IPS-18c (cell line): ENCODE measurements around the gene ACVR1.
"Not testable (repeated sequence)": the region's sequence is repeated elsewhere in the genome, so short reads cannot be mapped to it uniquely, and the experiment has no call there.

Experiments
- H3K4me3 ChIP-seq: 2 replicates; pipeline ENCODE4 v1.7.0; 2013; ENCODE audit warnings: low read depth, mild to moderate bottlenecking, low read length, moderate library complexity; ENCODE audit not compliant: insufficient read depth
- H3K9me3 ChIP-seq: one replicate; pipeline ENCODE4 v1.6.1; 2013; ENCODE audit warnings: mild to moderate bottlenecking, low read length, moderate library complexity; ENCODE audit not compliant: control insufficient read depth, insufficient read depth

Gene ACVR1

DNA sequence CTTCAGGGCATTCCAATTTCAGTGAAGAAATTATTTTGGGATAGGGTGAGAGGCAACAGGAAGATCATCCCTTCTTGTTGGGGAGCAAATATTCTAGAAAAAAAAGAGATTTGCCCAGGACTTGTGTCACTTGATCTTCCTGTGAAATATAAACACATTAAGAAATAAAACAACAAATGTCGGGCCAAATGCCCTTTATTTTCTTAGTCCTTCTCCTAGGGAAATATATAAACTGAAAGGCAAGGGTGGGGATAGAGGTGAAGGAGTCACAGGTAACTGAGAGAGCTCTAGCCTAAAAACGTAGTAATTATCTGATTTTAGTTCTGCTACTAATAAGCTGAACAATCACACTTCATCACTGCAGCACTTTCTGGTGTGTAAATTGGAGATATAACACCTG is 142.9 kb downstream of the ACVR1 start:
- no peaks in the 10 kb centered on the region for H3K9me3 ChIP-seq
- H3K4me3 ChIP-seq: no peak overlapping the region

DNA sequence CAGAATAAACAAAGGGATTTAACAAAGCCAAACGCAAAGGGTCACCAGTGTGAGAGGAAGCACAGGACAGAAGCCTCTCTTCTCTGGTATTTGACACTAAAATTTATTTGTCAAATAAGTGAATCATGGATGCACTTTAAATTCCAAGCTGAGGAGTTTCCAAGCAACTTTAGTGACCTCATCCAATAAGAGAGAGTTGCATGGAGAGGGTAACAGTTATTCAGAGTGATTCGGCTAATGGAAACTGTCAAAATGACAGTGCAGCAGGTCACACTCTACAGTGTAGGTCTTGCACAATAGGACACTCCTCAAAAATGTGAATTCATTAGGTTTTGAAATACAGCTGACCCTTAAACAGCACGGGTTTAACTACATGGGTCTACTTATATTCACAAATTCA is 143.5 kb downstream of the ACVR1 start:
- Histone ChIP-seq H3K4me3 (no peak overlapping the region), H3K9me3 (no peaks in the 10 kb centered on the region)

DNA sequence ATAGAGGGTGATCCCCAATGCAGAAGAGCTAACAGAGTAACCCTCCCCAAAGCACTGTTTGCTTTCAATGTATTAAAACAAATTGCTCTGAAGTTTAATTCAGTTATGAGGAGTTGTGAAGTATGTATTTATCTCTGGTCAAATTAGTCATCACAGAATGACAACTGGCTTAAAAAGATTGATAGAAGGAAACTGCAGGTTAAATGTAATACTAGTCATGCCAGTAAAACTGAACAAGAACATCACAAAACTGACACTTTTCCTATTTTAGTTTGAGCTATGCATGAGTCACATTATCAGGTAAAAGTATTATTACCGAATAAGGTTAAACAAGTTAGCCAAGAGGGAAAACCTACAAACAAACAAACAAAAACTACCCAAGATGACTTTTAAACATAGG is 148.4 kb downstream of the ACVR1 start:
- no peaks in the 10 kb centered on the region for H3K9me3 ChIP-seq
- no peak overlapping the region for H3K4me3 ChIP-seq

DNA sequence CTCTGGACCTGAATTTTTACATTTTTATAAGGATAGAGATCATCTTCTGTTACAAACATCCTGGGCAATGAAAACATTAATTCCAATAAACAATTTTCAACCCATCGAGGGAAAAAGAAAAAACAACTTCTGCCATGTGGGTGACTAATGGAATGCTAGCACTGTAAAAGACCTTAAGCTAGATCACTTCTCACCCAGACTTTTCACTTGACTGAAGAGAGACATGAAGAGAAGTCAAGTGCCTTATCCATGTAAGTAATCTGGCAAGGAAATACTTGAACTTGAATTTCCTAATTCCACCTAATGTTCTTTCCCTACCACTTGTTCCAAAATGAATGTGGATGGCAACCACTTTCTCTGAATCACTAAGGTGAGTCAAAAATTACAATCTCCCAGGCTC is 149.2 kb downstream of the ACVR1 start:
- Histone ChIP-seq H3K4me3 (no peak overlapping the region), H3K9me3 (no peaks in the 10 kb centered on the region)

DNA sequence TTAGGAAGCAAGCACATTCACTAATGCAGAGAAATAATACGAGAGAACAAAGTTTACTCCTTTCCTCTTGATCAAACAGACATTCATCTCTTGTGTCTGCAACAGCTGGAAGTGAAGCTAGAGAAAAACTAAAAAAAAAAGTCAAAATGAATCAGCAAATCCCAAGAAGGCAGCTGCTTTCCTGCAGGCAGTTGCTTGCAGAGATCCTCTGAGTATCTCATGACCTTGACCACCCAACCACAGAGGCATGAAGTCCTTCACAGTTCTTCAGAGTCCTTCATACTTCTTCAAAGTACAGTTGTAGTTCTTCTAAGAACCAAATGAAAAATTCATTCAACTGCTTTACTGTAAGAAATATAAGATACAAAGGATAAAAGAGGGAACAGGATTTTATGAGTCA is 150.3 kb downstream of the ACVR1 start:
- no peaks in the 10 kb centered on the region for H3K9me3 ChIP-seq
- H3K4me3 ChIP-seq: no peak overlapping the region

DNA sequence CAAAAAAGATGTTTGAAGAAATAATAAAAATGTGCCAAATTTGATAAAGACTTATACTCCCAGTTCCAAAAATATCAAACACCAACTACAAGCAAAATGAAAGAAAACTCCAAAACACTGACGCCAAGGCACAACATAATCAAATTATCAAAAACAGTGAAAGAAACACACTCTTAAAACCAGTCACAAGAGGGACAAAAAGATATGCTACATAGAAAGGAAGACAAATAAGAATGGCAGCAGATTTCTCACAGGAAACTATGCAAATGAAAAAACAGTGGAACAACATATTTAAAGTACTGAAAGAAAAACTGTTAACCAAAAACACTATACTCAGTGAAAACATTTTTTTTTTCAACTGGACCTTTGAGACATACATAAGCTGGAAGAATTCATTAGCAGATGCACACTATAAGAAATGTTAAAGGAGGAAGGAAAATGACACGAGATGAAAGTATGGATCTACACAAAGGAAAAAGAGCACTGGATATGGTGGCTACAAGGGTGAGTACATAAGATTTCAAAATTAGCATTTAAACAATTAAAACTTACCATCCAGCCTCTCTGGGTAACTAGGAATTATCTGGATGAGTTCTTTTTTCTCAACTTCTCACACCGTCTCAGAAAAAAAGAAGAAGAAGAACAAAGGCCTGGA is 153.4 kb downstream of the ACVR1 start:
- no peak overlapping the region for H3K4me3 ChIP-seq
- H3K9me3 ChIP-seq: no peaks in the 10 kb centered on the region

DNA sequence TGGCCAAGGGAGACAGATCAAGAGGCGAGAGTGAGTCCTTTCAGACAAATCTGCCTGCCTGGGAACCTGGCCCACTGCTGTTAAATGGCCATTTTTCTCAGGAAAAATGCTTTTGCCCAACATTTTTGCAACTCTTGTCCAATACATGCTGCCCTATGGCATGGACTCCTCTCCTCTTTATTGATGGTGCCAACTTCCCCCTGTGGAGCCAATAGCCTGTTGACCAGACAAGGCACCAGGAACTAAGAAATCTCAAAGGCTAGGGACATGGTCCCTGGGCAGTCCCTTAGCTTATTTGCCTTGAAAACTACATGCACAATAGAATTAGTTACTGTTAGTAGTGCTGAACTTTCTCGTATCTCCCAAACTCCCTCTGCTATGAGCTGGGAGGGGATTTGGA is 155.6 kb downstream of the ACVR1 start:
- Histone ChIP-seq H3K9me3 (no peaks in the 10 kb centered on the region), H3K4me3 (no peak overlapping the region)

DNA sequence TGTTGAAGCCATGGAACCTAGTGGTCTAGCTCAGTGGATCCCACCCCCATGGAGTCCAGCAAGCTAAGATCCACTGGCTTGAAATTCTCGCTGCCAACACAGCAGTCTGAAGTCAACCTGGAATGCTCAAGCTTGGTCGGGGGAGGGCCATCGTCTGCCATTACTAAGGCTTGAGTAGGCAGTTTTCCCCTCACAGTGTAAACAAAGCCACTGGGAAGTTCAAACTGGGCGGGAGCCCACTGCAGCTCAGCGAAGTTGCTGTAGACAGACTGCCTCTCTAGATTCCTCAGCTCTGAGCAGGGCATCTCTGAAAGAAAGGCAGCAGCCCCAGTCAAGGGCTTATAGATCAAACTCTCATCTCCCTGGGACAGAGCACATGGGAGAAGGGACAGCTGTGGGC is 171.5 kb downstream of the ACVR1 start:
- H3K9me3 ChIP-seq, H3K4me3 ChIP-seq: not testable (repeated sequence)

DNA sequence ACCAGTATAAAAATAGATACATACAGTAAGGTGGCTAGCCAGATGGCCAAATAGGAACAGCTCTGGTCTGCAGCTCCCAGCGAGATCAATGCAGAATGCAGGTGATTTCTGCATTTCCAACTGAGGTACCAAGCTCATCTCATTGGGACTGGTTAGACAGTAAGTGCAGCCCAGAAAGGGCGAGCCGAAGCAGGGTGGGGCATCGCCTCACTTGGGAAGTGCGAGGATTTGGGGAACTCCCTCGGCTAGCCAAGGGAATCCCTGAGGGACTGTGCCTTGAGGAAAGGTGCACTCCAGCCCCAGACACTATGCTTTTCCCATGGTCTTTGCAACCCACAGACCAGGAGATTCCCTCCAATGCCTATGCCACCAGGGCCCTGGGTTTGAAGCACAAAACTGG is 172.0 kb downstream of the ACVR1 start:
- not testable (repeated sequence) for H3K9me3 ChIP-seq

DNA sequence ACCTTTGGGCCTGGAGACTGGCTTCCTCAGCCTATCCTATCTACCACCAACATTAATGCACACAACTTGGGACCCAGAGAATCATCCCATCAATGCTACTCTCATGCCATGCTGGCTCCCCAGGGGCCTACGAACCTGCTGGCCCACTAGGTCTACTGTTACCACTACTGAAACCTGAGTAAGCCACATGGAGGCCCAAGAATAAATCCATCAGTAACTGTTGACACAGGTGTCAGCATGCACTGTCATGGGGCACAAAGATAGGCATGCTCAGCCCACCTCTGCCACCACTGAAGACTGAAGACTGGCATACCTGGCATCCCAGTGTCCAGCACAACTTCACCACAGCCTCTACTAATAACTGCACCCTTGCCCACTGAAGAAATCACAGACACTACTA is 176.3 kb downstream of the ACVR1 start:
- no peak overlapping the region for H3K4me3 ChIP-seq
- H3K9me3 ChIP-seq: no peaks in the 10 kb centered on the region

More for the DNA sequence above, 172.0 kb downstream of the ACVR1 start:
- not testable (repeated sequence) for H3K4me3 ChIP-seq

DNA sequence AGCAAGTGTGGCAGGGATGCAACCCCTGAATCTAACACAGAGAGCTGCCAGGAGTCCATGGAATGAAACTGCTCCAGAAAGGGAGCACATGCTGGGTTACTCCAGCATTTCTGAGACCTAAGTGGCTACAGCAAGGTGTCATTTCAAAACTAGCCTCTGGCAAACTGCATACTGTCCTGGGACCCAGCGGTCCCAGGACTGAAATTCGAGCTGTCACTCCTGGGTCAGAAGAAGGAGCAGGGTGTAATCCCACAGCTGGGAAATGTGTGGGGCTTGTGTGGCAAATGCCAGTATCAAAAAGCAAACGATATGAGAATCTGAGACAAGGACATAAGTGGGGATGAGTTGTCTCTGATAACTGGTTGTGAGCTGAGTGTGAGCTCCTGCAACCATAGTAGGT is 177.1 kb downstream of the ACVR1 start:
- H3K4me3 ChIP-seq: no peak overlapping the region
- no peaks in the 10 kb centered on the region for H3K9me3 ChIP-seq

DNA sequence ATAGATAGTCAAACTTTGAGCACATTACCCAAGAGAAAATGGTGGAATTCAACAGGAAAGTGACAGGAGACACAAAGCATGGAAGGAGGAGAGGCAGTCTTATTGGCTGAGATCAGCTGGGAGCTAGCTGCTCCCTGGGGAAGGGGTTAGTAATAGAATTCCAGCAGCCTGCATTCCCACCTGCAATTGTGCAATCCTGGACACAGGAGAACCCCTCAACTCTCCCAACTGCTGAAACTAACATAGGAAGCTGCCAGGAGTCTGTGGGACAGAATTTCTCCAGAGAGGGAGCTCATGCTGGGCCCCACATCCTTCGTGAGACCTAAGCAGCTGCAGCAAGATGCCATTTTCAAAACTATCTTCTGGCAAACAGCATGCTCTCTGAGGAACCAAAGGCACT is 177.7 kb downstream of the ACVR1 start:
- H3K4me3 ChIP-seq: no peak overlapping the region
- H3K9me3 ChIP-seq: no peaks in the 10 kb centered on the region

DNA sequence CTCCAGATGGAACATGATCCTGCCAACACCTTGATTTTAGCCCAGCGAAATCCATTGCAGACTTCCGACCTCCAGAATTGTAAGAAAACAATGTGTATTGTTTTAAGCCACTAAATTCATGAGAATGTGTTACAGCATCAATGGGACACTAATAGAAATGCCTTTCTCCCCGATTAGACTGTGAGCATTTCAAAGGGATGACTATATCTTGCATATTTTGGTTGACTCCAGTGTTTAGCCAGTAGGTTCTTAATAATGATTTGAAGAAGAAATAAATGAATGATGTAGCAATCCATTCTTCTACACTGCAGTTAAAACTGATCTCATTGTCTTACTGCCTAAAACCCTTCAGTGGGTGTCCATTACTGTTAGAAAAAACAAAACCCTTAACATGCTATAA is 180.1 kb downstream of the ACVR1 start:
- no peaks in the 10 kb centered on the region for H3K9me3 ChIP-seq
- H3K4me3 ChIP-seq: no peak overlapping the region

DNA sequence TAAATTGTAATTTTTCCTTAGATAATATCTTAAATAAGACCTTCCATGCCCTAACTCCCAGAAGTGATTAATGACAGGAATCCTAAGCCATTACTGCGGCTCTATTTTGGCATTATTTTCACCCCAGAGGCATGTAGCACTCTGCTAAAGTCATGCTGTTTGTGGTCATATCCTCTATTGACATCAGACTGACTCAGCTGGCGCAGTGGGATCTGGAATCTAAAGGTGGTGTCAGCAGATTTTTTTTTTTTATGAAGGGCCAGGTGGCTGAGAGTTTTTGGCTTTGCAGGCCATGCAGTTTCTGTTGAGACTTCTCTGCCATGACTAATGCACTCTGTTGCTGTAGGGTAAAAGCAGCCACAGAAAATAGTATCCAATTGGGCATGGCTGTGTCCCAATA is 183.4 kb downstream of the ACVR1 start:
- H3K4me3 ChIP-seq: no peak overlapping the region
- no peaks in the 10 kb centered on the region for H3K9me3 ChIP-seq

DNA sequence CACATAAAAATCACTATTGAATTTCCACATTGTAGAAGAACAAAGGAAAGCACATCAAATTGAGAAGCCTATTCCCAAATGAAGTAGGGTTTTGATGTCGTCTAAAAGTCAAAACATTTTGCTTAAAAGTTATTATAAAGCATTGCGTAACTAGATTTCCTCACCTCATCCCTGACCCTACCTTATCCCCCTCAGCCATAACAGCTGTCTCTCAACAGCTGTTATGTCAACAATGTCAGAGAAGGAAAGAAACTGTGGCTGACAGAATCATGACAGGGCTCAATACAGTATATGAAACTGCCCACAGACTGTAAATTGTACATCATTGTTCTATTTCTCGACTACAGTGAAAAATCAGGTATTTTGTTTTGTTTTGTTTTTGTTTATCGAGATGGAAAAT is 184.4 kb downstream of the ACVR1 start:
- H3K4me3 ChIP-seq: no peak overlapping the region
- no peaks in the 10 kb centered on the region for H3K9me3 ChIP-seq

DNA sequence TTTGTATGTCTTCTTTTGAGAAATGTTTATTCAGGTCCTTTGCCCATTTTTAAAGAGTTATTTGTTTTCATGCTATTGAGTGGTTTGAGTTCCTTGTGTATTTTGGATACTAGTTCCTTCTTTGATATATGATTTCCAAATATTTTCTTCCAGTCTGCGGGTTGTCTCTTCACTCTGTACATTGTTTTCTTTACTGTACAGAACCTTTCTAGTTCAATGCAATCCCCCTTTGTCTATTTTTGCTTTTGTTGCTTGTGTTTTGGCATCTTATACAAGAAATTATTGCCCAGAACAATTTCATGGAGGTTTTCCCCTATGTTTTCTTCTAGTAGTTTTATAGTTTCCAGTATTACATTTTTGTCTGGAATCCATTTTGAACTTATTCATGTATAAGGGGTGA is 185.0 kb downstream of the ACVR1 start:
- H3K9me3 ChIP-seq: no peaks in the 10 kb centered on the region
- no peak overlapping the region for H3K4me3 ChIP-seq
